ENCODE measurements around the gene POU2F3. TPM values are rescaled to one million over a fixed set of nuclear protein-coding genes. Genes with fewer than 3 reads are reported as not detected.
A peak's percentile ranks its signal among the peaks of the same experiment; 100 is the strongest.

Gene POU2F3
- total and polyA plus RNA-seq, 2 of the 13 experiments (the other 11 are each of a cell fraction or from before 2014, with no cell fraction given): not detected

DNA sequence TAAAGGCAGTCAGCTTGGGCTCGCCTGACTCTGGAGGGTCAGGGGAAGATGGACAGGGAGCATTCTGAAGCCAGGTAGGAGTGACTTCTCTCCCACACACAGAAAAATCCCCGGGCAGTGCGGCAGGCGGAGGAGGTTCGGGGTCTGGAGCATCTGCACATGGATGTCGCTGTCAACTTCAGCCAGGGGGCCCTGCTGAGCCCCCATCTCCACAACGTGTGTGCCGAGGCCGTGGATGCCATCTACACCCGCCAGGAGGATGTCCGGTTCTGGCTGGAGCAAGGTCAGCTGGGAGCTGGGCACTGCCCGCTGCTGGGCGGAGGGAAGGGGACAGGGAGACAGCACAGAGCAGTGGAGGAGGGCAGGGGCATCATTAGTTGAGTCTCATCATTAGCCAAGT is 13.2 kb upstream of the POU2F3 start:
- CTCF ChIA-PET (ENCODE audit: low intra/inter-chr PET ratio, low total read pairs): interaction anchor here (2.3 kb wide), 1 partner anchor 54 kb away, joined by 8 read pairs; no protein-coding TSS in a partner anchor
- intact Hi-C loops (cut with micrococcal nuclease; ENCODE audit: unreplicated experiment) (no loop called here), in situ Hi-C loops (cut with HindIII; ENCODE audit: extremely low pct_ligation_motif_present, low pct_unique_long_range_greater_than_20kb) (loop anchor here (5.0 kb wide), 1 partner anchor 54 kb away; no protein-coding TSS in a partner anchor)
- no peak for TF ChIP-seq FOXJ3 (CRISPR knock-in tag; IDR thresholded peaks at IDR 0.05; ENCODE audit: borderline replicate concordance)
- peak; percentile 15 for TF ChIP-seq POLR2G (IDR thresholded peaks at IDR 0.05; ENCODE audit: low read depth, low read length)
- no peak for TF ChIP-seq FOXP1 (IDR thresholded peaks at IDR 0.05)
- no peak for TF ChIP-seq FOXP1 (CRISPR knock-in tag; IDR thresholded peaks at IDR 0.05)
- TF ChIP-seq MAFK (conservative IDR thresholded peaks at IDR 0.05 in 1 of 2, IDR thresholded peaks at IDR 0.05 in 1 of 2; ENCODE audit: low read length in 2 of 2): no peak
- TF ChIP-seq POLR2A (IDR thresholded peaks at IDR 0.05; ENCODE audit: insufficient read depth in 1 of 2, low read depth in 2 of 2, low read length in 2 of 2): 0 out of 4 replicates have a peak, but pooled peaks of 1 of the 2 experiments have one; percentile 7
- TF ChIP-seq RBM22 (optimal IDR thresholded peaks at IDR 0.05; ENCODE audit: low read length): peak; percentile 27
- no peak for TF ChIP-seq NFRKB (IDR thresholded peaks at IDR 0.05)
- 0 out of 2 replicates have a peak, but pooled peaks have one; percentile 16 for TF ChIP-seq ZBTB7A (CRISPR knock-in tag; IDR thresholded peaks at IDR 0.05)
- no peak for TF ChIP-seq ZNF281 (CRISPR knock-in tag; IDR thresholded peaks at IDR 0.05; ENCODE audit: borderline replicate concordance)
- TF ChIP-seq KDM5B (CRISPR knock-in tag; IDR thresholded peaks at IDR 0.05; ENCODE audit: borderline replicate concordance): 0 out of 2 replicates have a peak, but pooled peaks have one; percentile 22
- TF ChIP-seq, protein P1, sequence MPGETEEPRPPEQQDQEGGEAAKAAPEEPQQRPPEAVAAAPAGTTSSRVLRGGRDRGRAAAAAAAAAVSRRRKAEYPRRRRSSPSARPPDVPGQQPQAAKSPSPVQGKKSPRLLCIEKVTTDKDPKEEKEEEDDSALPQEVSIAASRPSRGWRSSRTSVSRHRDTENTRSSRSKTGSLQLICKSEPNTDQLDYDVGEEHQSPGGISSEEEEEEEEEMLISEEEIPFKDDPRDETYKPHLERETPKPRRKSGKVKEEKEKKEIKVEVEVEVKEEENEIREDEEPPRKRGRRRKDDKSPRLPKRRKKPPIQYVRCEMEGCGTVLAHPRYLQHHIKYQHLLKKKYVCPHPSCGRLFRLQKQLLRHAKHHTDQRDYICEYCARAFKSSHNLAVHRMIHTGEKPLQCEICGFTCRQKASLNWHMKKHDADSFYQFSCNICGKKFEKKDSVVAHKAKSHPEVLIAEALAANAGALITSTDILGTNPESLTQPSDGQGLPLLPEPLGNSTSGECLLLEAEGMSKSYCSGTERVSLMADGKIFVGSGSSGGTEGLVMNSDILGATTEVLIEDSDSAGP (CRISPR knock-in tag; IDR thresholded peaks at IDR 0.05; ENCODE audit: borderline replicate concordance): 0 out of 2 replicates have a peak, but pooled peaks have one; percentile 15
- no peak for TF ChIP-seq ARID3A (IDR thresholded peaks at IDR 0.05; ENCODE audit: low read depth, low read length)
- no peak for TF ChIP-seq NPAS2 (CRISPR knock-in tag; IDR thresholded peaks at IDR 0.05; ENCODE audit: borderline replicate concordance)

More for the DNA sequence above, 13.2 kb upstream of the POU2F3 start:
- Histone ChIP-seq H3K36me3 (replicated peaks in 1 of 2; ENCODE audit: control insufficient read depth in 1 of 2, insufficient read depth in 2 of 2, low read length in 2 of 2) (peaks cover 10 to 22% of the 10 kb centered on the region in 2 experiments; a peak in 3 of 5 replicates), H3K9ac (ENCODE audit: insufficient read depth, low read depth, low read length) (no peak overlapping the region), H4K20me1 (ENCODE audit: insufficient read depth, low read length) (peaks cover 7% of the 10 kb centered on the region; the same call in 1 of the 2 replicates), H3K27me3 (ENCODE audit: control insufficient read depth in 1 of 2, insufficient read depth in 2 of 2, low read length in 2 of 2) (peaks cover 0 to 2% of the 10 kb centered on the region in 2 experiments; a peak in 2 of 5 replicates), H3K4me3 (replicated peaks in 1 of 3; ENCODE audit: insufficient read depth in 1 of 3, low read depth in 2 of 3, low read length in 3 of 3) (no peak overlapping the region), H3K4me1 (ENCODE audit: insufficient read depth, low read length) (no peaks in the 10 kb centered on the region), H3K79me2 (ENCODE audit: insufficient read depth, low read length) (no peaks in the 10 kb centered on the region), H3K4me2 (ENCODE audit: low read depth, low read length) (no peak overlapping the region), H3K27ac (ENCODE audit: extremely low read length, insufficient read depth, low read length) (no peak overlapping the region), H2AFZ (ENCODE audit: low read length) (no peak overlapping the region), H3K9me3 (ENCODE audit: low read length) (no peaks in the 10 kb centered on the region)
- DNase-seq (ENCODE audit: low spot score) (no peak), ATAC-seq (no peak), FAIRE-seq (no peak)
- no TSS peak for BruUV-seq (replicated peaks)
- 92% methylated on average over 8 of the region's 13 CpGs for WGBS (ENCODE audit: low lambda C conversion rate)
- POLR2A ChIA-PET: interaction anchor here (1.3 to 1.6 kb wide), 2 partner anchors 41 kb away, joined by 5 to 6 read pairs; no protein-coding TSS in a partner anchor
